NCI-H748 (cell line): ENCODE results near the gene OS9.
"Not testable (repeated sequence)": the region's sequence is repeated elsewhere in the genome, so short reads cannot be mapped to it uniquely, and the experiment has no call there.

Experiments
- DNase-seq: peaks from one replicate; lab custom pipeline; 2025; ENCODE audit not compliant: unreplicated experiment; lab: John Stamatoyannopoulos, UW

OS9 gene

DNA sequence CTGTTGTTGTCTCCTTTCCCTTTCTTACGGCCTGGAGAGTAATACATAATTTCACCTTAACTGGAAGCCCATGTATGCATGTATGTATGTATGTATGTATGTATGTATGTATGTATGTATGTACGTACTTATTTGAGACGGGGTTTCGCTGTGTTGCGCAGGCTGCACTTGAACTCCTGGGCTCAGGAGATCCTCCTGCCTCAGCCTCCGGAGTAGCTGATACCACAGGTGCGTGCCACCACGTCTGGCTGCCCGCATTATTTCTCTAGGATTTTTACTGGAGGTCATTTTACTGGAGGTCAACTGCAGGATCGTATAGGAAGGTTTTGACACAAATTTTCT, 644 bp upstream of the OS9 start:
- DNase-seq = no peak

DNA sequence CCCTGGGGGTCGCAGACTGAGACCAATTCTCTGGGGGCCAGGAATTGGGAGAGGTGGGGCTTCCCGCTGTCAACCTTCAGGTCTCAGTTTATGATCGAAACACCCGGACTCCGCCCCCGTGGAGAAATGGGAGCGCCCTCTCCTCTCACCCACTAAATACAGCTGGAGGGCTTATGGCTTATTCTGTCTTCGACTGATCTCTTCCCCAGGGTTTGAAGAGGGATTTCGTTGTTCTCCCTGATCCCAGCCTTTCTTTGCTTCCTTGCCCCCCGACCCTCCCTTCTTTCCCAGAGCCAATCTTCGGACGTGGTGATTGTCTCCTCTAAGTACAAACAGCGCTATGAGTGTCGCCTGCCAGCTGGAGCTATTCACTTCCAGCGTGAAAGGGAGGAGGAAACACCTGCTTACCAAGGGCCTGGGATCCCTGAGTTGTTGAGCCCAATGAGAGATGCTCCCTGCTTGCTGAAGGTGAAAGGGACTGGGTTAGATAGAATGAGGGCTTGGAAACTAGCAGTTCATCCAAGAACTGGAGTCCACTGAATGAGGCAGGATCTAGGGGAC, 607 bp downstream of the OS9 start:
- DNase-seq = peak; percentile 55

DNA sequence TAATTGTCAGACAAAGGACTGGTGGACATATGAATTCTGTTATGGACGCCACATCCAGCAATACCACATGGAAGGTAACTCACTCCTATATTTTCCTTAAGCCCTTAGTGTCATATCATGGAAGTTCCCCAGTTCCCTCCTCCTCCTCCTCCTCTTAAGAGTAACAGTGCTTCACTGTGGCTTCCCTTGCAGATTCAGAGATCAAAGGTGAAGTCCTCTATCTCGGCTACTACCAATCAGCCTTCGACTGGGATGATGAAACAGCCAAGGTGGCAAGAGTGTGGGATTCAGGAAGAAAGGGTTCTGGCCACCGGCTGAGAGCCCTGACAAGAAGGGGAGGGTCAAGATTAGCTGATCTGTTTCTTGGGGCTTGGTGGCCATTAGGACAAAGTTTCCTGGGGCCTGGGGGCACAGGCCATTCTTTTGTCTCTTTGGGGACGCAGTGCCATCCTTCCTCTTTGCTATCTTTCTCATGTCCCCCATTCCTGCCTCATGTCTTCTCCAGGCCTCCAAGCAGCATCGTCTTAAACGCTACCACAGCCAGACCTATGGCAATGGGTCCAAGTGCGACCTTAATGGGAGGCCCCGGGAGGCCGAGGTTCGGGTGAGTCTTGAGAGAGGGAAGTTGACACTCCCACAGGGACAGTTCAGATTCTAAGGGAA, 2.0 kb downstream of the OS9 start:
- no peak for DNase-seq

DNA sequence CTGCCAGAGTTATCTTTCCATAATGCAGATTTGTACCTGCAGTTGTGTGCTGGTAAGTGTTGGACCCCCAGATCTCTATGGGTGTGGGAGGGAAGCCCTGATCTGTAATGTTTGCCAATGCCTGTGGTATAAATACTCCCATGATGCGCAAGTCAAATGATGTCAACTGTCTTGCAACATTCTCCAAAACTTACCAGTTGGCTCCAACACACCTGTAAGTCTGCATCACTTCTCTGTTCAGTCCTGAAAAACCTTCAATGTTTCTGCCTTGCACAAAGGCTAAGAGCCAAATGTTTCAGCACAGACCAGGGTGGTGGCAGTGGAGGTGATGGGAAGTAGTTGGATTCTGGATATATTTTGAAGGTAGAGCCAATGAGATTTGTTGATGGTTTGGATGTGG, 3.1 kb downstream of the OS9 start:
- no peak for DNase-seq

DNA sequence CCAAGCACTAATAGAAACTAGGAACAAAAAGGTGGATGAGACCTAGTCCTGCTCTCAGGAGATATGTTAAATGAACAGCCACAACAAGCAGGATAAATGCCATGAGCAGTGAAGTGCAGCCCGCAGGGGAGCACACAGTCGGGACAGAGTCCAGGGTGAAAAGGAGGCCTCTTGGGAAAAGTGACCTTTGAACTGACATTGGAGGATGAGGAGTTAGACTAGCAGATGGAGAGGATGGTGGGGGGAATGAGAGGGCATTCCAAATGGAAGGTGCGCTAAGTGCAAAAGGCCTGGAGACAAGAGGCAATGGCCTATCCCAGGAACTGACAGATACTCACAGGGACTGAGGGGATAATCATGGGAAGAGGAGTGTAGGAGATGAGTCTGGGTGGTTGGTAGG, 4.5 kb downstream of the OS9 start:
- DNase-seq = no peak

DNA sequence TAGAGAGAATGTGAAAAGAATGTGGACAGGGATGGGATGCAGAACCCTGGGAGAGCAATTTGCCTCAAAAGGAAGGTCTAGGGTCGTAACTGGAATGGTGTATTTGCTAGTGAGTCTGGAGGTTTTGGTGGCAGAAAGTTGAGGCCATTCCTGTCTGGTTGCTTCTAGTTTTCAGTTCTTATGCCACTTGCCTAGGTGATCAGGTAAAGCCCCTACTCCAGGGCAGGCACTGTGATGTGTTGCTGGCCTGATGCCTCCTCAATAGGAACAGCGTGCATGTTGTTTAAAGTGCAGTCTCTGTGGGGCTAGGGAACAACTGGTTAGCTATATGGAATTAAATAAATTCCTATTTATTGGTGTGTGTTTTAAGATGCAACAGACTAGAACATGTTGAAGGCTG, 6.4 kb downstream of the OS9 start:
- DNase-seq = no peak

DNA sequence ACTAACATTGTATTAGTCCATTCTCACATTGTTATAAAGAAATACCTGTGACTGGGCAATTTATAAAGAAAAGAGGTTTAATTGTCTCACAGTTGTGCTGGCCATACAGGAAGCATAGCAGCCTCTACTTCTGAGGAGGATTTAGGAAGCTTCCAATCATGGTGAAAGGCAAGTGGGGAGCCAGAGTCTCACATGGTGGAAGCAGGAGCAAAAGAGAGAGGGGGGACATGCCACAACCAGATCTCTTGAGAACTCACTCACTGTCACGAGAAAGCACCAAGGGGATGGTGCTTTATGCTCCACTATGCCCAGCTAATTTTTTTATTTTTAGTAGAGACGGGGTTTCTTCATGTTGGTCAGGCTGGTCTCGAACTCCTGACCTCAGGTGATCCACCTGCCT, 13.3 kb downstream of the OS9 start:
- DNase-seq = no peak

DNA sequence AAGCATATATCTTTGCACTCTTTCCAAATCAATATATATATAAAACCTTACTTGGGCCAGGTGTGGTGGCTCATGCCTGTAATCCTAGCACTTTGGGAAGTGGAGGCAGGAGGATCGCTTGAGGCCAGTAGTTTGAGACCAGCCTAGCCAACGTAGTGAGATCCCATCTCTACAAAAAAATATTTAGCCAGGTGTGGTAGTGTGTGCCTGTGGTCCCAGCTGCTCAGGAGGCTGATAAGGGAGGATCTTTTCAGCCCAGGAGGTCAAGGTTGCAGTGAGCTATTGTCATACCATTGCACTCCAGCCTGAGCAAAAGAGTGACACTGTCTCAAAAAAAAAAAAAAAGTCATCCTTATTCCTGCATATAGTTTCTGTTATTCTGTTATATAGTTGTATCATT, 14.4 kb downstream of the OS9 start:
- no peak for DNase-seq

DNA sequence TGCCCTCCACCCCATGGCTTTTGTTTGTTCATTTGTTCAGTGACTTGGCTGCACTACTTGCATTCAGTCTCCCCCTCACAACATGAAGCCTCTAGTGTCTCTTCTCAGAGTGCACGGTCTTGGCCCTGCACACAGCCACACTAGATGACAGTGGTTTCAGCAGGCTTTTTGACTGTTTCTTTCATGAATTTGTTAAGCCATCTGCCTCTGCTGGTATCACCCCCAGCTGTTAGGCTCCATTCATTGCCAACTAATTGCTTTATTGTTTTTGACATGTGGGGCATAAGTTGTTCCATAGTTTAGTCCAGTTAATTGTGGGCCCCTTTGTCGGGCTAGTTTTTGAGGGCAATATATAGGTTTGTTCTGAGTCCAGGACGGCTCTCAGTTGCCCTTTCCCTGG, 18.8 kb downstream of the OS9 start:
- no peak for DNase-seq

DNA sequence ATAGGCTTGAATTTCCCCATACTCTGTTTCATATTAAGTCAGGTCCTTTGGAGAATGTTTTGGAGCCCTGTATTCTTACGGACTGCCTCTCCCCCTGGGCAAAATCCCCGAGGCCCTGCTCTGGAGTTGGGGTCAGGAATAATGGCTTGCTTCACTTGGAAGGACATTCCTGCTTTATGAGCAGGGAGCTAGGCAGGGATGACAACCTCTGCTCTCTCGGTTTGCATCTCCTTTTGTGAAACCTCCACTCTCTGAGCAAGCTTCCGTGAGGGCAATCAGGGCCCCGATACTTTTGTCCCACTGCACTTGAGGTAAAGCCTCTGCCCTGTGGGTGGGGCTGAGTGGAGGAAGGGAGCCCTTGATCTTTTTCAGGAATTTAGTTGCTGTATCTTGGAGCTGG, 19.3 kb downstream of the OS9 start:
- no peak for DNase-seq

DNA sequence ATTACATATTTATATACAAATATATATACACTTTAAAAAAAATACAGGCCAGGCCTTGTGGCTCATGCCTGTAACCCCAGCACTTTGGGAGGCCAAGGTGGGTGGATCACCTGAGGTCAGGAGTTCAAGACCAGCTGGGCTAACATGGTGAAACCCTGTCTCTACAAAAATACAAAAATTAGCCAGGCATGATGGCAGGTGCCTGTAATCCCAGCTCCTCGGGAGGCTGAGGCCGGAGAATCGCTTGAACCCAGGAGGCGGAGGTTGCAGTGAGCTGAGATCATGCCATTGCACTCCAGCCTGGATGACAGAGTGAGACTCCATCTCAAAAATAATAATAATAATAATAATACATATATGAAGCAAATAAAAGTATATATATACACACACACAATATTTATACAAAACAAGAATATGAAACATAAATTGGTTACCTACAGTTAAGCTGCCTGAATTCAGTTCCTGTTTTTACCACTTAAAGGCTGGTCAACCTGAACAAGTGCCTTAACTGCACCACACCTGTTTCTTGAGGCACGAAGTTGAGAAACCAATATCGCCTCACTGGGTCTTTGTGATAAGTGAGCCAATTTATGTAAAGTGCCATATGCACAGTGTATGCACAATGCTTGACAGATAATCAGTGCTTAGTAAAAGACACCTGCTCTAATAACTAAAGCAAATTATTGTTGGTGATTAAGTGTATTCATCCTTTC, 21.3 kb downstream of the OS9 start:
- not testable (repeated sequence) for DNase-seq

DNA sequence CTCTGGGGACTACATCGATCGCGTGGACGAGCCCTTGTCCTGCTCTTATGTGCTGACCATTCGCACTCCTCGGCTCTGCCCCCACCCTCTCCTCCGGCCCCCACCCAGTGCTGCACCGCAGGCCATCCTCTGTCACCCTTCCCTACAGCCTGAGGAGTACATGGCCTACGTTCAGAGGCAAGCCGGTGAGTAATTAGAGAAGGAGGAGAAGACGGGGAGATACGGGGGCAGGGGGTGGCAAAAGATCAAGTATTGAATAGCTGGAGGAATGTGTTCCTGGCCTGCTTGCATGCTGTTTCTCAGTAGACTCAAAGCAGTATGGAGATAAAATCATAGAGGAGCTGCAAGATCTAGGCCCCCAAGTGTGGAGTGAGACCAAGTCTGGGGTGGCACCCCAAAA, 21.9 kb downstream of the OS9 start:
- DNase-seq = no peak

DNA sequence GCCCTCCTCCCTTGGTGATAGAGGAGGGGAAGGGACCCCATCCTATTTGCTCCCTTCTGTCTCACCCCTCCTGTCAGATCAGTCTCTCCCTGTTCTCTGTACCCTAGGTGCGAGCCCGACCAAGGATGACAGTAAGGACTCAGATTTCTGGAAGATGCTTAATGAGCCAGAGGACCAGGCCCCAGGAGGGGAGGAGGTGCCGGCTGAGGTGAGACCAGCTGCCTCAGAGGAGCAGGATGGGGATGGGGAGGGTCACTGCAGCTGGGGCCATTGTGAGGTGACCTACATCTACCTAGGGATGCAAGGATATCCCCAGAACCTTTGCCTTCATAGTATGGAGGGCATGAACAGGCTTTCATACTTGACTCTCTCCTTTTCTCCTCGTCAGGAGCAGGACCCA, 22.4 kb downstream of the OS9 start:
- no peak for DNase-seq

DNA sequence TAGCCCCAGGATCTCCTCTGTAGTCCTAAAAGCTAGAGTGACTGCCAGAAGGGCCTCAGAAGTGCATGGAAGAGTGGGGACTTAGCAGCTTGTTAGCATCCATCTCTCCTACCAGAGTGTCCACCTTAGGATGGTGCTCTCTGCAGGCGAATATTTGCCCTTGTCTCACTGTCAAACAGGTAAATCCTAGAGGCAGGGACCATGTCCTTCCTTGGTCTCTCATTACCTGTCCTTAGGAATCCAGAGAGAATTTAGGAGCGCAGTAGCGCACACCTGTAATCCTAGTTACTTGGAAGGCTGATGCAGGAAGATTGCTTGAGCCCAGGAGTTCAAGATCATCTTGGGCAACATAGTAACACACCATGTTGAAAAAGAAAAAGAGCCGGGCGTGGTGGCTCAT, 23.2 kb downstream of the OS9 start:
- DNase-seq = no peak

DNA sequence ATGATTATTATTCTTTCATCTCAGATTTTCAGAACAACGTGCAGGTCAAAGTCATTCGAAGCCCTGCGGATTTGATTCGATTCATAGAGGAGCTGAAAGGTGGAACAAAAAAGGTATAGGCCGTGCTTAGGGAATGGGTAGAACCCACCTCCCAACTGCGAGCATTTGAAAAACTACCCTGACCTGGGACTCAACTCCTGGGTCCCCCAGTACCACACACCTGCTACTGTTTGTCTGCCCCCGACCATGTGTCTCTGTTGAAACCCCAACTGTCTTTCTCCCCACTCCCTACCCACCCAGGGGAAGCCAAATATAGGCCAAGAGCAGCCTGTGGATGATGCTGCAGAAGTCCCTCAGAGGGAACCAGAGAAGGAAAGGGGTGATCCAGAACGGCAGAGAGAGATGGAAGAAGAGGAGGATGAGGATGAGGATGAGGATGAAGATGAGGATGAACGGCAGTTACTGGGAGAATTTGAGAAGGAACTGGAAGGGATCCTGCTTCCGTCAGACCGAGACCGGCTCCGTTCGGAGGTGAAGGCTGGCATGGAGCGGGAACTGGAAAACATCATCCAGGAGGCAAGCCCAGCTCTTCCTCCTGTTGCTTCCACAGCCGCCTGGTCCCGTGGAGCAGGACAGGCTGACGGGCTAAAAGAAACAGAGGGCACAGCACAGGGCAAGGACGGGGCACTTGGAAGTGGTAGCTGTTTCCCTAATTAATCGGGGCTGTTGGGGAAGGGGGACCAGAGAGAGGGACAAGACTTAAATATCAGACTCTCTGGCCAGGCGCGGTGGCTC, 24.1 kb downstream of the OS9 start:
- DNase-seq = no peak

DNA sequence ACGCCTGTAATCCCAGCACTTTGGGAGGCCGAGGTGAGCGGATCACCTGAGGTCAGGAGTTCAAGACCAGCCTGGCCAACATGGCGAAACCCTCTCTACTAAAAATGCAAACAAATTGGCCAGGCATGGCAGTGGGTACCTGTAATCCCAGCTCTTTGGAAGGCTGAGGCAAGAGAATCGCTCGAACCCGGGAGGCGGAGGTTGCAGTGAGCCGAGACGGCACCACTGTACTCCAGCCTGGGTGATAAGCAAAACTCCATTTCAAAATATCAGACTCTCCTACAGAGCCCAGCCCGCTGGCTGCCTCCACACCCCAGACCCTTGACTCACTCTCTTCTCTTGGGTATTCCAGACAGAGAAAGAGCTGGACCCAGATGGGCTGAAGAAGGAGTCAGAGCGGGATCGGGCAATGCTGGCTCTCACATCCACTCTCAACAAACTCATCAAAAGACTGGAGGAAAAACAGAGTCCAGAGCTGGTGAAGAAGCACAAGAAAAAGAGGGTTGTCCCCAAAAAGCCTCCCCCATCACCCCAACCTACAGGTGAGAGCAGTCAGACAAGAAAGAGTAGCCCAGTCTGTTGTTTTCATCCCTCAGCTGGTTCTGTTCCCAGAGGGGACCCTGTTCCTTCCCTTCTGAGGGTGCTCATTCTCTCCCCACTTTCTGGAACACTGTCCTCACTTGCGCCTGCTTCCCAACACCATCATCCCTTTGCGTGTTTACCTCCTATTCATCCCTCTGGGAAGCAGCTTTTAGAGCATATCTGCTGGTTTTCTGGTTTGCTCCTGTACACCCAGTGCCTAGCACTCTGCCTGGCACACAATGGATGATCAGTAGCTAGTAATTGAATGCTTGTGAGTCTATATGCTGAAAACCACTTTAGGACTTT, 25.0 kb downstream of the OS9 start:
- DNase-seq = no peak

DNA sequence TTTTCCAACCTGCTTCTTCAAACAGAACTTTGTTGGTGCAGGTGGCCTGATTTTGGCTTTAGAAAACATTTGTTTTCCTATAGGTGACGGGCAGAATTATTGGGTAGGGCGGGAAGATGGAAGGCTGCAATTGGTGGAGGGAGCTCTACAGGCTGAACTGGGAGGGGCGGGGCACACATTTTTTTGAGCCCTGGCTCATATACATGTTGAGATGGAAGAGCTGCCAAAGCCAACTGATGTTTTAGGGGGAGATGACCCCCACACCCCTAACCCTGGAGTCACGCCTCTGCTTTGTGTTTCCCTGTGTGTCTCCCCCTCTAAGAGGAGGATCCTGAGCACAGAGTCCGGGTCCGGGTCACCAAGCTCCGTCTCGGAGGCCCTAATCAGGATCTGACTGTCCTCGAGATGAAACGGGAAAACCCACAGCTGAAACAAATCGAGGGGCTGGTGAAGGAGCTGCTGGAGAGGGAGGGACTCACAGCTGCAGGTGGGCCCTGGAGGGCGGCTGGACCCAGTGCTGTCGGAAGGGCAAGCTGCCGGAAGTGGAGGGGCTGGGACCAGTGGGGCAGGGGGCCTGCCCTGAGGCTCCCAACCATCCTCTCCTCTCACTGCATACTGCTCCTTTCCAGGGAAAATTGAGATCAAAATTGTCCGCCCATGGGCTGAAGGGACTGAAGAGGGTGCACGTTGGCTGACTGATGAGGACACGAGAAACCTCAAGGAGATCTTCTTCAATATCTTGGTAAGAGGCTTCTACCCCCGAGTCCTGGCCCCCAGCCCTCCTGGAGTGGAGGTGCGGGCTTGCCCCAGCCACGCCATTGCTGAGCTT, 26.1 kb downstream of the OS9 start:
- no peak for DNase-seq

DNA sequence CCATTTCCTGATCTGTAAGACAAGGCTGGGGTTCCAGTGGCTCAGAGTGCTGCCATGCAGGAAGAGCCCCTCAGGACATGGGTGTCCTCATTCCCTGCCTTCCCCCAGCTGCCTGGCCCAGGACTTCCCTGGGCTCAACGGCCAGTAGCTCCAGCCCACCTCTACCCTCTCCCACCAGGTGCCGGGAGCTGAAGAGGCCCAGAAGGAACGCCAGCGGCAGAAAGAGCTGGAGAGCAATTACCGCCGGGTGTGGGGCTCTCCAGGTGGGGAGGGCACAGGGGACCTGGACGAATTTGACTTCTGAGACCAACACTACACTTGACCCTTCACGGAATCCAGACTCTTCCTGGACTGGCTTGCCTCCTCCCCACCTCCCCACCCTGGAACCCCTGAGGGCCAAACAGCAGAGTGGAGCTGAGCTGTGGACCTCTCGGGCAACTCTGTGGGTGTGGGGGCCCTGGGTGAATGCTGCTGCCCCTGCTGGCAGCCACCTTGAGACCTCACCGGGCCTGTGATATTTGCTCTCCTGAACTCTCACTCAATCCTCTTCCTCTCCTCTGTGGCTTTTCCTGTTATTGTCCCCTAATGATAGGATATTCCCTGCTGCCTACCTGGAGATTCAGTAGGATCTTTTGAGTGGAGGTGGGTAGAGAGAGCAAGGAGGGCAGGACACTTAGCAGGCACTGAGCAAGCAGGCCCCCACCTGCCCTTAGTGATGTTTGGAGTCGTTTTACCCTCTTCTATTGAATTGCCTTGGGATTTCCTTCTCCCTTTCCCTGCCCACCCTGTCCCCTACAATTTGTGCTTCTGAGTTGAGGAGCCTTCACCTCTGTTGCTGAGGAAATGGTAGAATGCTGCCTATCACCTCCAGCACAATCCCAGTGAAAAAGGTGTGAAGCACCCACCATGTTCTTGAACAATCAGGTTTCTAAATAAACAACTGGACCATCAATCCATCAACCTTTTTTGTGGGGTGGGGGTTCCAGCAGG, 27.0 kb downstream of the OS9 start:
- DNase-seq = no peak
